Dermis microvascular lymphatic vessel endothelial cell (primary cell): ENCODE data around the gene DSTYK. TPM values are rescaled to one million over a fixed set of nuclear protein-coding genes. Genes with fewer than 3 reads are reported as not detected.
A peak's percentile ranks its signal among the peaks of the same experiment; 100 is the strongest.
"Not testable (repeated sequence)": the region's sequence is repeated elsewhere in the genome, so short reads cannot be mapped to it uniquely, and the experiment has no call there.

Experiments
- DNase-seq, 2 donors: peaks; one replicate each; pipeline versions ENCODE4 v3.0.0 to v3.0.0-alpha.2; 2010; ENCODE audit warnings: low read depth in 2 of 2
- total RNA-seq: library from RNA; depleted of rRNA; stranded (reverse); fragments of >200 nt; gene quantifications from 2 replicates; pipeline ENCODE4 v1.2.1, GENCODE V29; 2014

The DSTYK gene
- total RNA-seq, 1 donor from 2014 or later: 9.8 TPM

- no peak for DNase-seq
Observed at GRCh38 chr1:205241366-205242030, 30.0 kb upstream of the DSTYK start.

- no peak for DNase-seq
Observed at GRCh38 chr1:205240569-205240968, 29.1 kb upstream of the DSTYK start.

GRCh38 chr1:205240118-205240517 is 28.6 kb upstream of the DSTYK start:
- DNase-seq: no peak

- DNase-seq: no peak
Observed at GRCh38 chr1:205239078-205239477, 27.6 kb upstream of the DSTYK start.

- no peak for DNase-seq
Observed at GRCh38 chr1:205237526-205238484, 26.3 kb upstream of the DSTYK start.

GRCh38 chr1:205236951-205237475 is 25.5 kb upstream of the DSTYK start:
- DNase-seq: no peak

- DNase-seq: no peak
Observed at GRCh38 chr1:205236526-205236925, 25.0 kb upstream of the DSTYK start.

GRCh38 chr1:205235951-205236350 is 24.4 kb upstream of the DSTYK start:
- no peak for DNase-seq

- not testable (repeated sequence) for DNase-seq
Observed at GRCh38 chr1:205233986-205234385, 22.5 kb upstream of the DSTYK start.

- no peak for DNase-seq
Observed at GRCh38 chr1:205232945-205233397, 21.5 kb upstream of the DSTYK start.

GRCh38 chr1:205232127-205232820 is 20.8 kb upstream of the DSTYK start:
- DNase-seq: no peak

- no peak for DNase-seq
Observed at GRCh38 chr1:205230982-205231381, 19.5 kb upstream of the DSTYK start.

GRCh38 chr1:205229916-205230700 is 18.6 kb upstream of the DSTYK start:
- DNase-seq: no peak

- DNase-seq: peak; percentile 1 to 45
Observed at GRCh38 chr1:205229399-205229871, 17.9 kb upstream of the DSTYK start.

- no peak for DNase-seq
Observed at GRCh38 chr1:205228093-205228521, 16.6 kb upstream of the DSTYK start.

GRCh38 chr1:205227584-205228013 is 16.1 kb upstream of the DSTYK start, which contains the start of gene TMCC2:
Gene TMCC2 (plus strand): TSS chr1:205227946. CDS start chr1:205228565, 619 bp downstream.
- peak; percentile 57 to 85 for DNase-seq

- peak in 1 of 2 donors; percentile 25 for DNase-seq
Observed at GRCh38 chr1:205226868-205227583, 15.5 kb upstream of the DSTYK start.

- DNase-seq: no peak
Observed at GRCh38 chr1:205225901-205226765, 14.6 kb upstream of the DSTYK start.

GRCh38 chr1:205224736-205225135 is 13.2 kb upstream of the DSTYK start:
- DNase-seq: no peak
